Measurements from ENCODE around the gene RYR3.

DNA sequence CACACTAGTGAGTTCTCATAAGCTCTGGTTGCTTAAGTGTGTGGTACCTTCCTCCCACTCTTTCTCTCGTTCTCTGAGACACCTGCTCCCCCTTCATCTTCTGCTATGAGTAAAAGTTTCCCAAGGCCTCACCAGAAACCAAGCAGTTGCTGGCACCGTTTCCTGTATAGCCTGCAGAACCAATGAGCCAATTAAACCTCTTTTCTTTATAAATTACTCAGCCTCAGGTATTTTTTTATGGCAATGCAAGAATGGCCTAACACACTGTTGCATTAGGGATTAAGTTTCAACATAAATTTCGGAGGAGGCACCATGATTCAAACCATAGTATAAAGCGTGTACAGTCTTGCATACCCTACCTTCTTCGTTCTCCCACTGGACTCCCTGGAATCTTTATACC, 405.3 kb downstream of the RYR3 start:
- no peak for TF ChIP-seq ZNF8 (CRISPR knock-in tag; IDR thresholded peaks at IDR 0.05)
- TF ChIP-seq ZFP3 (CRISPR knock-in tag; IDR thresholded peaks at IDR 0.05), result no peak
- no peak for TF ChIP-seq SNAI2 (CRISPR knock-in tag; IDR thresholded peaks at IDR 0.05)
- TF ChIP-seq, protein P1, sequence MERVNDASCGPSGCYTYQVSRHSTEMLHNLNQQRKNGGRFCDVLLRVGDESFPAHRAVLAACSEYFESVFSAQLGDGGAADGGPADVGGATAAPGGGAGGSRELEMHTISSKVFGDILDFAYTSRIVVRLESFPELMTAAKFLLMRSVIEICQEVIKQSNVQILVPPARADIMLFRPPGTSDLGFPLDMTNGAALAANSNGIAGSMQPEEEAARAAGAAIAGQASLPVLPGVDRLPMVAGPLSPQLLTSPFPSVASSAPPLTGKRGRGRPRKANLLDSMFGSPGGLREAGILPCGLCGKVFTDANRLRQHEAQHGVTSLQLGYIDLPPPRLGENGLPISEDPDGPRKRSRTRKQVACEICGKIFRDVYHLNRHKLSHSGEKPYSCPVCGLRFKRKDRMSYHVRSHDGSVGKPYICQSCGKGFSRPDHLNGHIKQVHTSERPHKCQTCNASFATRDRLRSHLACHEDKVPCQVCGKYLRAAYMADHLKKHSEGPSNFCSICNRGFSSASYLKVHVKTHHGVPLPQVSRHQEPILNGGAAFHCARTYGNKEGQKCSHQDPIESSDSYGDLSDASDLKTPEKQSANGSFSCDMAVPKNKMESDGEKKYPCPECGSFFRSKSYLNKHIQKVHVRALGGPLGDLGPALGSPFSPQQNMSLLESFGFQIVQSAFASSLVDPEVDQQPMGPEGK (CRISPR knock-in tag; IDR thresholded peaks at IDR 0.05; ENCODE audit: borderline replicate concordance), result no peak
- TF ChIP-seq, protein P2, sequence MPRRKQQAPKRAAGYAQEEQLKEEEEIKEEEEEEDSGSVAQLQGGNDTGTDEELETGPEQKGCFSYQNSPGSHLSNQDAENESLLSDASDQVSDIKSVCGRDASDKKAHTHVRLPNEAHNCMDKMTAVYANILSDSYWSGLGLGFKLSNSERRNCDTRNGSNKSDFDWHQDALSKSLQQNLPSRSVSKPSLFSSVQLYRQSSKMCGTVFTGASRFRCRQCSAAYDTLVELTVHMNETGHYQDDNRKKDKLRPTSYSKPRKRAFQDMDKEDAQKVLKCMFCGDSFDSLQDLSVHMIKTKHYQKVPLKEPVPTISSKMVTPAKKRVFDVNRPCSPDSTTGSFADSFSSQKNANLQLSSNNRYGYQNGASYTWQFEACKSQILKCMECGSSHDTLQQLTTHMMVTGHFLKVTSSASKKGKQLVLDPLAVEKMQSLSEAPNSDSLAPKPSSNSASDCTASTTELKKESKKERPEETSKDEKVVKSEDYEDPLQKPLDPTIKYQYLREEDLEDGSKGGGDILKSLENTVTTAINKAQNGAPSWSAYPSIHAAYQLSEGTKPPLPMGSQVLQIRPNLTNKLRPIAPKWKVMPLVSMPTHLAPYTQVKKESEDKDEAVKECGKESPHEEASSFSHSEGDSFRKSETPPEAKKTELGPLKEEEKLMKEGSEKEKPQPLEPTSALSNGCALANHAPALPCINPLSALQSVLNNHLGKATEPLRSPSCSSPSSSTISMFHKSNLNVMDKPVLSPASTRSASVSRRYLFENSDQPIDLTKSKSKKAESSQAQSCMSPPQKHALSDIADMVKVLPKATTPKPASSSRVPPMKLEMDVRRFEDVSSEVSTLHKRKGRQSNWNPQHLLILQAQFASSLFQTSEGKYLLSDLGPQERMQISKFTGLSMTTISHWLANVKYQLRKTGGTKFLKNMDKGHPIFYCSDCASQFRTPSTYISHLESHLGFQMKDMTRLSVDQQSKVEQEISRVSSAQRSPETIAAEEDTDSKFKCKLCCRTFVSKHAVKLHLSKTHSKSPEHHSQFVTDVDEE (CRISPR knock-in tag; IDR thresholded peaks at IDR 0.05), result no peak
- TF ChIP-seq TOX (CRISPR knock-in tag; IDR thresholded peaks at IDR 0.05; ENCODE audit: borderline replicate concordance), result no peak
- TF ChIP-seq, protein P3, sequence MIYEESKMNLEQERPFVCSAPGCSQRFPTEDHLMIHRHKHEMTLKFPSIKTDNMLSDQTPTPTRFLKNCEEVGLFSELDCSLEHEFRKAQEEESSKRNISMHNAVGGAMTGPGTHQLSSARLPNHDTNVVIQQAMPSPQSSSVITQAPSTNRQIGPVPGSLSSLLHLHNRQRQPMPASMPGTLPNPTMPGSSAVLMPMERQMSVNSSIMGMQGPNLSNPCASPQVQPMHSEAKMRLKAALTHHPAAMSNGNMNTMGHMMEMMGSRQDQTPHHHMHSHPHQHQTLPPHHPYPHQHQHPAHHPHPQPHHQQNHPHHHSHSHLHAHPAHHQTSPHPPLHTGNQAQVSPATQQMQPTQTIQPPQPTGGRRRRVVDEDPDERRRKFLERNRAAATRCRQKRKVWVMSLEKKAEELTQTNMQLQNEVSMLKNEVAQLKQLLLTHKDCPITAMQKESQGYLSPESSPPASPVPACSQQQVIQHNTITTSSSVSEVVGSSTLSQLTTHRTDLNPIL (CRISPR knock-in tag; IDR thresholded peaks at IDR 0.05; ENCODE audit: low read depth), result no peak
- no peak for TF ChIP-seq ZNF70 (CRISPR knock-in tag; IDR thresholded peaks at IDR 0.05)
- no peak for TF ChIP-seq TCF4 (CRISPR knock-in tag; IDR thresholded peaks at IDR 0.05; ENCODE audit: borderline replicate concordance)
